Lower leg skin (tissue), 3 donors: Measurements from ENCODE around the gene RPL10.

Source experiments
- POLR2A ChIP-seq, 2 donors: fragments of 450-650 bp; IDR thresholded peaks; one replicate each; pipeline ENCODE4 v1.6.1; 2016 to 2017; ENCODE audit warnings: antibody characterized with exemption in 2 of 2, mild to moderate bottlenecking in 1 of 2, moderate library complexity in 1 of 2
- TF ChIP-seq, protein P1 (sequence below), 3 donors: fragments of 450-650 bp; IDR thresholded peaks; one replicate each; pipeline ENCODE4 v1.5.1; 2016; ENCODE audit warnings: antibody characterized with exemption in 3 of 3, mild to moderate bottlenecking in 3 of 3, moderate library complexity in 2 of 3

DNA sequence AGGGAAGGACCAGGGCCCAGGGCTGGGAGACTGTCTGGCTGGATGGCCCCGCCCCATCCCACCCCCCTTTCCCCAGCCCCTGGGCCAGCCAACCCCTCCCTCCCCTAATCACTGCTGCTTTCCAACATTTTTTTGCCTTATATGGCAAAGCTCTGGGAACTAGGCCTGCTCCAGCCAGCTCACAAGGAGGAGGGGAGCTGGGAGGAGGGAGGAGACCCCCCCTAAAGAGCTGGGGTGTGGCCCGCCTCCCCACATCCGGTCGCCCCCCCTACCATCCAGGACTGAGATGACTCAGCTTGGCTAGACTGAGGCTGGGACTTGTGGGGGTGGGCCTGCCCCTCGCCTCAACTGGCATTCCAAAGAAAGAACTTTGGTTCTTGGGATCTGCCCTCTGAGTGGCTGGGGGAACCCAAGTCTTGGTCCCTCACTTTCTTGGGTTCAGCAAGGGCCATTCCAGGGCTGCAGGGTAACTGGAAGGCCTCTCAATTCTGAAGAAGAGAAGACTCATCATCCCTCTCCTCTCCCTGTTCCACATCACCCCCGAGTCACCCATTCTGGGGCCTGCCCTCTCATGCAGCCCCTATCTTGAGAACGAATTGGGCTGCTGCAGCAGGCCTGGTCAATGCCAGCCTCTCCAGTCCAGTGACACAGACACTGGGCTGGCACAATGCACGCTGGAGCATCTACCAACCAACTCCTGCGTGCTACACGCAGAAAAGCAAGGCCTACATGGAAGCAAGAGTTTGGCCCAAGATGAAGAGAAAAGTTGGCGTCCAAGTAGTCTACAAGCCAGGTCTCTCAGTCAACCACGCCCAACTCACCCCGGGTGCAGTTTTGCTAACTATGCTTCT is 28.5 kb upstream of the RPL10 start:
- TF ChIP-seq, protein P1, sequence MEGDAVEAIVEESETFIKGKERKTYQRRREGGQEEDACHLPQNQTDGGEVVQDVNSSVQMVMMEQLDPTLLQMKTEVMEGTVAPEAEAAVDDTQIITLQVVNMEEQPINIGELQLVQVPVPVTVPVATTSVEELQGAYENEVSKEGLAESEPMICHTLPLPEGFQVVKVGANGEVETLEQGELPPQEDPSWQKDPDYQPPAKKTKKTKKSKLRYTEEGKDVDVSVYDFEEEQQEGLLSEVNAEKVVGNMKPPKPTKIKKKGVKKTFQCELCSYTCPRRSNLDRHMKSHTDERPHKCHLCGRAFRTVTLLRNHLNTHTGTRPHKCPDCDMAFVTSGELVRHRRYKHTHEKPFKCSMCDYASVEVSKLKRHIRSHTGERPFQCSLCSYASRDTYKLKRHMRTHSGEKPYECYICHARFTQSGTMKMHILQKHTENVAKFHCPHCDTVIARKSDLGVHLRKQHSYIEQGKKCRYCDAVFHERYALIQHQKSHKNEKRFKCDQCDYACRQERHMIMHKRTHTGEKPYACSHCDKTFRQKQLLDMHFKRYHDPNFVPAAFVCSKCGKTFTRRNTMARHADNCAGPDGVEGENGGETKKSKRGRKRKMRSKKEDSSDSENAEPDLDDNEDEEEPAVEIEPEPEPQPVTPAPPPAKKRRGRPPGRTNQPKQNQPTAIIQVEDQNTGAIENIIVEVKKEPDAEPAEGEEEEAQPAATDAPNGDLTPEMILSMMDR (IDR thresholded peaks at IDR 0.05), result no peak
- TF ChIP-seq POLR2A (IDR thresholded peaks at IDR 0.05), result no peak
